Eye (tissue), 1 donor: Measurements from ENCODE around the gene TMEM233.

Source experiments
- DNase-seq: peaks from one replicate; pipeline ENCODE4 v3.0.0-alpha.2; 2015

Gene TMEM233

DNA sequence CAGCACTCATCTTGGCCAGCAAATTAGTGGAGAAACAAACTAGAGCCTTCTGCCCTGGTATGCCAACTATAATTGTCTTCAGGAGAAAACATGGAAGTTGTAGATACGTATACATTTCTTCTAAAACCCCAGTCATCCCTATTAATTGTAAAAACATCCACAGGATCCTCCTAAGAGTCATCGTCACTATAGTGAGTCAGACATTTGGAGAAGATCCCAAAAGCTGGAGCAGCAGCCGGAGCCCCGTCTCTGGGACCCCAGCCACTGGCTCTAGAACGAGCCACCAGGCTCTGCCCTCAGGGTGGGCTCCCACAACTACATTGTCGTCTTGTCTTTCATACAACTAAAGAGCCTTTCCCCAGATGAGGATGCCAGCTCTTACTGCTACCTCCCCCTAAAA, 89.8 kb downstream of the TMEM233 start:
- DNase-seq: no peak

DNA sequence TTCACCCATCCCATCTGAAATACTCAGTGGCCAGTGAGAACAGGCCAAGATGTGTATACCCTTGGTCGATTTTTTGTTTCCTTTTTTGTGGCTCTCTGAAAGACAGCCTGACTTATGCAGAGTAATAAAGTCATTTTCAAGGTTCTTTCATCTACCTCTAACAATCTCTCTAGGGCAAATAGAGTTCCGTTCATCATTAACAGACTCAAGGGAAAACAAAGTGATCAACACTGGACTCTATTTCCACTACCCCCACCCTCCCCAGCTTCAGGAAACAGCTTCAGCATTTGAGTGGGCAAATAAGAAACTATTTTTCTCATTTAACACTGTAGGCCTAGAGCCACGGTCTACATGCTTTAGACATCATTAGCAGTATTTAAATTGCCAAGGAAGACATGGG, 90.2 kb downstream of the TMEM233 start:
- DNase-seq: no peak

DNA sequence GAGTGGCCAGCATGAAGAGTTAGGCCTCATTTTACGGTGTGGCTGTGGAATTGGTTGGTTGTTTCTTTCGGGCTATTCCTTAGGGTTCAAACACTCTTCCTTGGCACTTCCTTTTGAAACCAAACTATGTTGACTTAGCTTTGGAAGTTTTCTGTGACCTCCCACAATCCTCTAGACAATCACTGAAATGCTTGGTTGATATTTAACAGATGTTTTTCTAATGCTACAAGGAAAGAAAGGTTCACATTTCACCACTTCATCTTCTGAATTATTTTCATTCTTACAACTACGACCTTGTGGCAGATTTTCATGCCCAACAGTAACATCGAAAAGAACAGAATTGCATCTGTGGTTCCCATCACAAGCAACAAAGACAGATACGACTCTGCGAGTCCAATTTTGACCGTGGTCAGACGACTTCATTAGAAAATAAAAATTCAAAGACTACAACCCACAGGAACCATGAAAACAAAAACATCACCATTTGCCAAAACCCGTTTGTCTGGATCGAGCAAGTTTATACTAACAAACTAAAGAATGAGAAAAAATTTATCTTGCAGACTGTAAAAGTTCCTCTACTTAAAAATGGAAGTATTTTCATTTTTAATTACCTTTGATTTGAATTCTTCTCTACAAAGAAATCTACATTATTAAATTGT, 91.3 kb downstream of the TMEM233 start:
- peak; percentile 23 for DNase-seq

DNA sequence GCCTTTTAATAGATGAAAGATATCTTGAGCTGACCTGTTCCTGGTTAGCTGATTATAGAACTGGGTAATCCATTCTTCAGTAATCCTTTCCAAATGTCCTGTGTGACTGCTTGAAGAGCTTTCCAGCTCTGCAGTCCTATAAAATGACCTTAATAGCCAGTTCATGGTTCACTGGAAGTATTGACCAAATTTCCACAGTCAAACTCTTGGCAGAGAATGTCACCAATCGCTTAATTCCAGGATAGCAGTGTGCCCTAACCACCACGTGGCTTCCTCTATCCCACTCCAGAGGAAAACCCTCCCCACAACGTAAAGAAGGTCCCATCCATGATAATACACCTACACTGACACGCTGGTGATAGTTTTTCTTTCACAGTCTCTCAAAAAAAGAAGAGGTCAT, 91.8 kb downstream of the TMEM233 start:
- peak; percentile 30 for DNase-seq

- DNase-seq: no peak
Measured at GRCh38 chr12:119686355-119686754, 92.8 kb downstream of the TMEM233 start.

- no peak for DNase-seq
Measured at GRCh38 chr12:119686776-119687175, 93.2 kb downstream of the TMEM233 start.

DNA sequence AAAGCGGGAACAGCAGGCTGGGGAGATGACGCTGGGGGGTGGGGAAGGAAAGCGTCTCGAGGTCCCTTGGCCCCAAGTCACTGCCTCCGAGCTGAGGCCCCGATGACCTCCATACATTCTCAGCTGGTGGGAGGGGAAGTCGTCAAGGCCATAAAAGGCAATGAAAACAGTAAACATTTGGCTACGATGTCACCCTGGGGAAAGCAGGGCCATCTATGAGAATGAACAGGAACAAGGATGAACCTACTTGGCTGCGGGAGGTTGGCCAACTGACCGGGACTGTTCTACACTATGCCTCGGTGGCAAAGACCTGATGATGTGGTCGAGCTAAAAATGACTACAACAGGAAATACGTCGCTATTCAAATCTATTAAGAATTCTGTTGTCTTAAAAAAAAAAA, 93.8 kb downstream of the TMEM233 start:
- no peak for DNase-seq

GRCh38 chr12:119687879-119688278, 94.3 kb downstream of the TMEM233 start:
- DNase-seq: no peak

GRCh38 chr12:119689935-119690500, 96.4 kb downstream of the TMEM233 start:
- no peak for DNase-seq

GRCh38 chr12:119691202-119691810, 97.7 kb downstream of the TMEM233 start:
- DNase-seq: no peak

DNA sequence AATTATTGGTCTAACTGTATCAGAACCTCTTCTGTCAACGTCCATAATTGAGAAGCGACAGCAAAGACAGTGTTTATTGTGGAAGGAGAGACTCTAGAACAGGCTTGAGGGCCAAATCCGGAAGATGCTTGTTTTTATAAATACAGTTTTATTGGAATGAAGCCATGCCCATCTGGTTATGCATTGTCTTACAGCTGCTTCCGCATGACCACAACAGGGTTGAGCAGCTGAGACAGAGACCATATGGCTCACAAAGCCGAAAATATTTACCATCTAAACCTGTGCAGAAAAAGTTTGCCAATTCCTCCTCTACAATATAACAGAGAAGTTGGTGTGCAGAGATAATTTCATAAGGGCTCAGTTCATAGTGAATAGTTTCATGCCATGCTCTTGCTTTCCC, 98.8 kb downstream of the TMEM233 start:
- no peak for DNase-seq
